ENCODE results near the gene MARCHF3. TPM values are rescaled to one million over a fixed set of nuclear protein-coding genes. Genes with fewer than 3 reads are reported as not detected.
A peak's percentile ranks its signal among the peaks of the same experiment; 100 is the strongest.

The MARCHF3 gene
- total RNA-seq, 1 experiment from 2014 or later, result 16.1 TPM

- TF ChIP-seq CTCF (IDR thresholded peaks at IDR 0.05) (no peak), TCF7 (CRISPR knock-in tag; IDR thresholded peaks at IDR 0.05; ENCODE audit: low read depth) (no peak), ELF4 (CRISPR knock-in tag; IDR thresholded peaks at IDR 0.05; ENCODE audit: low read depth) (no peak)
These were observed 182.5 kb downstream of the MARCHF3 start (continued) for GRCh38 chr5:126847826-126848251.

GRCh38 chr5:126847456-126847820, 182.9 kb downstream of the MARCHF3 start:
- POLR2A ChIA-PET, result interaction anchor here (0.7 kb wide), 1 partner anchor 63 kb away, joined by 3 read pairs; no protein-coding TSS in a partner anchor
- Mint-ChIP-seq H3K36me3 (peaks cover 19% of the 10 kb centered on the region), H3K27ac (peak overlapping the region; percentile 94), H3K9me3 (no peaks in the 10 kb centered on the region), H3K27me3 (ENCODE audit: low read depth) (no peaks in the 10 kb centered on the region; the same call in 1 of the 2 replicates), H3K4me1 (peaks cover 74% of the 10 kb centered on the region), H3K4me3 (no peak overlapping the region)
- DNase-seq (ENCODE audit: low spot score) (no peak), ATAC-seq (no peak)
- CTCF ChIA-PET, result no interaction called here
- TF ChIP-seq E2F4 (CRISPR knock-in tag; IDR thresholded peaks at IDR 0.05; ENCODE audit: borderline replicate concordance, low read depth) (no peak), TEAD1 (CRISPR knock-in tag; IDR thresholded peaks at IDR 0.05) (no peak), SMAD3 (CRISPR knock-in tag; IDR thresholded peaks at IDR 0.05; ENCODE audit: borderline replicate concordance) (no peak), ATF1 (CRISPR knock-in tag; IDR thresholded peaks at IDR 0.05) (no peak), USF1 (CRISPR knock-in tag; IDR thresholded peaks at IDR 0.05) (no peak), CDX4 (CRISPR knock-in tag; IDR thresholded peaks at IDR 0.05; ENCODE audit: borderline replicate concordance) (no peak)

GRCh38 chr5:126846744-126847455, 183.5 kb downstream of the MARCHF3 start:
- ChIA-PET POLR2A (no interaction called here), CTCF (no interaction called here)
- no peaks in the 10 kb centered on the region; the same call in 1 of the 2 replicates for H3K27me3 Mint-ChIP-seq (ENCODE audit: low read depth)
- H3K4me3 Mint-ChIP-seq, result peak overlapping the region; percentile 95
- DNase-seq (ENCODE audit: low spot score) (no peak), ATAC-seq (peak; percentile 56)
- TF ChIP-seq ZNF416 (CRISPR knock-in tag; IDR thresholded peaks at IDR 0.05), result no peak
- TF ChIP-seq ZMAT4 (CRISPR knock-in tag; IDR thresholded peaks at IDR 0.05), result no peak
- H3K36me3 Mint-ChIP-seq, result peaks cover 25% of the 10 kb centered on the region
- H3K9me3 Mint-ChIP-seq, result no peaks in the 10 kb centered on the region
- H3K4me1 Mint-ChIP-seq, result peaks cover 73% of the 10 kb centered on the region
- peak overlapping the region; percentile 94 for H3K27ac Mint-ChIP-seq

- Mint-ChIP-seq H3K36me3 (peaks cover 30% of the 10 kb centered on the region), H3K4me3 (peak overlapping the region; percentile 95), H3K4me1 (peaks cover 73% of the 10 kb centered on the region), H3K27me3 (ENCODE audit: low read depth) (no peaks in the 10 kb centered on the region; the same call in 1 of the 2 replicates), H3K9me3 (no peaks in the 10 kb centered on the region), H3K27ac (peak overlapping the region; percentile 94)
- no peak for DNase-seq (ENCODE audit: low spot score)
- ChIA-PET CTCF (interaction anchor here (1.0 kb wide), 1 partner anchor 12 kb away, joined by 3 read pairs; no protein-coding TSS in a partner anchor), POLR2A (no interaction called here)
- peak; percentile 11; the same call in 1 of the 2 replicates for ATAC-seq
- TF ChIP-seq TP53 (CRISPR knock-in tag; IDR thresholded peaks at IDR 0.05) (no peak), ELF4 (CRISPR knock-in tag; IDR thresholded peaks at IDR 0.05; ENCODE audit: low read depth) (no peak), ZNF138 (CRISPR knock-in tag; conservative IDR thresholded peaks at IDR 0.05) (no peak), AR (CRISPR knock-in tag; IDR thresholded peaks at IDR 0.05) (no peak), CDX4 (CRISPR knock-in tag; IDR thresholded peaks at IDR 0.05; ENCODE audit: borderline replicate concordance) (no peak), PREB (CRISPR knock-in tag; IDR thresholded peaks at IDR 0.05; ENCODE audit: borderline replicate concordance) (no peak), CREM (CRISPR knock-in tag; IDR thresholded peaks at IDR 0.05) (no peak)
These were observed 184.0 kb downstream of the MARCHF3 start for GRCh38 chr5:126846344-126846743.

All from WTC11 (cell line).